Smooth muscle cell (in vitro differentiated cells): ENCODE results near the gene CDHR3. TPM values are rescaled to one million over a fixed set of nuclear protein-coding genes. Genes with fewer than 3 reads are reported as not detected.

Experiments
- DNase-seq: peaks from one replicate; lab custom pipeline; 2025; ENCODE audit not compliant: unreplicated experiment; lab: John Stamatoyannopoulos, UW
- H2AFZ ChIP-seq: fragments of 200-600 bp; sonication (generic); 2 replicates; pipeline ENCODE4 v1.6.0; 2016; ENCODE audit warnings: antibody characterized with exemption, low read depth, mild to moderate bottlenecking
- H3F3A ChIP-seq: fragments of 200-600 bp; sonication (generic); 2 replicates; pipeline ENCODE4 v1.6.0; 2017; ENCODE audit warnings: antibody characterized with exemption, low read depth
- H3K27ac ChIP-seq: fragments of 200-600 bp; sonication (generic); 2 replicates; pipeline ENCODE4 v1.5.1; 2016; ENCODE audit warnings: low read depth, mild to moderate bottlenecking
- H3K27me3 ChIP-seq: fragments of 200-600 bp; sonication (generic); 2 replicates; pipeline ENCODE4 v1.6.1; 2016; ENCODE audit warnings: low read depth, mild to moderate bottlenecking
- H3K36me3 ChIP-seq: fragments of 200-600 bp; sonication (generic); 2 replicates; pipeline ENCODE4 v1.5.1; 2016; ENCODE audit warnings: low read depth
- H3K4me1 ChIP-seq: fragments of 200-600 bp; sonication (generic); 2 replicates; pipeline ENCODE4 v1.5.1; 2016; ENCODE audit warnings: low read depth
- H3K4me2 ChIP-seq: fragments of 200-600 bp; sonication (generic); 2 replicates; pipeline ENCODE4 v1.6.0; 2016; ENCODE audit warnings: mild to moderate bottlenecking
- H3K4me3 ChIP-seq: fragments of 200-600 bp; sonication (generic); 2 replicates; pipeline ENCODE4 v1.5.1; 2016; ENCODE audit warnings: mild to moderate bottlenecking
- H3K79me2 ChIP-seq: fragments of 200-600 bp; sonication (generic); 2 replicates; pipeline ENCODE4 v1.6.0; 2016; ENCODE audit warnings: low read depth, mild to moderate bottlenecking
- H3K9ac ChIP-seq: fragments of 200-600 bp; sonication (generic); 2 replicates; pipeline ENCODE4 v1.6.0; 2016; ENCODE audit warnings: low read depth
- H3K9me3 ChIP-seq: fragments of 200-600 bp; sonication (generic); replicated peaks from 2 replicates; pipeline ENCODE4 v1.5.1; 2016; ENCODE audit warnings: low read depth
- H4K20me1 ChIP-seq: fragments of 200-600 bp; sonication (generic); 2 replicates; pipeline ENCODE4 v1.6.0; 2016; ENCODE audit warnings: low read depth
- WGBS: methylation state at CpG from one replicate; pipeline ENCODE4 v1.1.7; 2016; ENCODE audit warnings: low lambda C conversion rate; 5-methylcytosine and 5-hydroxymethylcytosine counted together
- polyA plus RNA-seq: library from polyadenylated mRNA; unstranded; fragments of >200 nt; fragmentation: Nextera tagmentation; extraction: Ambion mirVana; gene quantifications from 2 replicates; pipeline ENCODE4 v1.2.1, GENCODE V29; 2016
- total RNA-seq: library from RNA; depleted of rRNA; stranded (reverse); fragments of >200 nt; gene quantifications from 2 replicates; pipeline ENCODE4 v1.2.3, GENCODE V29; 2014
- TF ChIP-seq, protein P1 (sequence below): fragments of 200-600 bp; sonication (generic); IDR thresholded peaks from 2 replicates; pipeline ENCODE4 v1.5.1; 2017; ENCODE audit warnings: borderline replicate concordance, mild to moderate bottlenecking, antibody characterized with exemption; ENCODE audit not compliant: insufficient read depth, poor library complexity, severe bottlenecking

Gene CDHR3
- total and polyA plus RNA-seq, 2 experiments from 2014 or later: 0.31 to 1.7 TPM

DNA sequence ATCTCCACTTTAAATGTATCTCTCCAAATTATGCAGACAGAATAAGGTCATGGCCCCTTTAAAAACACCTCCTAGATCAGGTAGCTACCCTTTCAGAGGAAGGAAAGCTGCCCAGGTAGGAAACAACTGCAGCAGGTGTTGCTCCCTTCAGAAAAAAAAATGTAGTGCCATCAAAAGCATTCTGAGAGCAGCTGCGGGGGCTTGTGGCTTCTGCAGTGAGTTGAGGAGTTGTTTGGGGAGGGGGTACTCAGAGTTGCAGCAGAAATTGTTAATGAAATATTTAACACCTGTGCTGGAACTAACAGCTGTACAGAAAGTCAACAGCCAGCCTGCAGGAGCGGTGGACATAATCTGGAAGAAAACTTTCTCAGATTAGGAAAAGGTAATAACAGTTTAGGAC lies 24.0 kb downstream of the CDHR3 start:
- DNase-seq: no peak
- Histone ChIP-seq H3K27ac (no peak overlapping the region), H3K27me3 (no peaks in the 10 kb centered on the region), H3K9me3 (no peaks in the 10 kb centered on the region), H3K4me3 (no peak overlapping the region), H3F3A (no peaks in the 10 kb centered on the region), H3K36me3 (no peaks in the 10 kb centered on the region), H3K9ac (no peak overlapping the region), H3K79me2 (no peaks in the 10 kb centered on the region), H3K4me2 (no peak overlapping the region), H2AFZ (no peak overlapping the region), H3K4me1 (peaks cover 7% of the 10 kb centered on the region), H4K20me1 (no peaks in the 10 kb centered on the region)
- WGBS: 89% methylated on average over 2 of the region's 2 CpGs
- TF ChIP-seq, protein P1, sequence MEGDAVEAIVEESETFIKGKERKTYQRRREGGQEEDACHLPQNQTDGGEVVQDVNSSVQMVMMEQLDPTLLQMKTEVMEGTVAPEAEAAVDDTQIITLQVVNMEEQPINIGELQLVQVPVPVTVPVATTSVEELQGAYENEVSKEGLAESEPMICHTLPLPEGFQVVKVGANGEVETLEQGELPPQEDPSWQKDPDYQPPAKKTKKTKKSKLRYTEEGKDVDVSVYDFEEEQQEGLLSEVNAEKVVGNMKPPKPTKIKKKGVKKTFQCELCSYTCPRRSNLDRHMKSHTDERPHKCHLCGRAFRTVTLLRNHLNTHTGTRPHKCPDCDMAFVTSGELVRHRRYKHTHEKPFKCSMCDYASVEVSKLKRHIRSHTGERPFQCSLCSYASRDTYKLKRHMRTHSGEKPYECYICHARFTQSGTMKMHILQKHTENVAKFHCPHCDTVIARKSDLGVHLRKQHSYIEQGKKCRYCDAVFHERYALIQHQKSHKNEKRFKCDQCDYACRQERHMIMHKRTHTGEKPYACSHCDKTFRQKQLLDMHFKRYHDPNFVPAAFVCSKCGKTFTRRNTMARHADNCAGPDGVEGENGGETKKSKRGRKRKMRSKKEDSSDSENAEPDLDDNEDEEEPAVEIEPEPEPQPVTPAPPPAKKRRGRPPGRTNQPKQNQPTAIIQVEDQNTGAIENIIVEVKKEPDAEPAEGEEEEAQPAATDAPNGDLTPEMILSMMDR: no peak

DNA sequence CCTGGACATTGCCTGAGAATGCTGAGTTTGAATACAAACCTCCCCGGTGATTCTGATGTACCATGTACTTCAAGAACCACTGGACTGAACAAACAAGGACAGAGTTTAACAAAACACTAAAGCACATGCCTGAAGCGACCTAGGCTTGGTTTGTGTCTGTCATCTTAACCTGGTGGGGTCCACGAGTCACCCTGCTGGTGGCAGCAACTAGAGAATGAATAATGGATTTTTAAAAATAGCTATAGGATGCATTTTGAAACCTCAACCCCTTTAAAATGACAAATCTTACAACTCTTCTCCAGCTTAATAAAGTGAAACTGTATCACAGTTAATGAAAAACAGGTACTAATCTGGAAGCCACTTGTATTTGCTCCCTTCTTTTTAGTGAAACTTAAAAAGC lies 25.2 kb downstream of the CDHR3 start:
- TF ChIP-seq, protein P1: no peak

DNA sequence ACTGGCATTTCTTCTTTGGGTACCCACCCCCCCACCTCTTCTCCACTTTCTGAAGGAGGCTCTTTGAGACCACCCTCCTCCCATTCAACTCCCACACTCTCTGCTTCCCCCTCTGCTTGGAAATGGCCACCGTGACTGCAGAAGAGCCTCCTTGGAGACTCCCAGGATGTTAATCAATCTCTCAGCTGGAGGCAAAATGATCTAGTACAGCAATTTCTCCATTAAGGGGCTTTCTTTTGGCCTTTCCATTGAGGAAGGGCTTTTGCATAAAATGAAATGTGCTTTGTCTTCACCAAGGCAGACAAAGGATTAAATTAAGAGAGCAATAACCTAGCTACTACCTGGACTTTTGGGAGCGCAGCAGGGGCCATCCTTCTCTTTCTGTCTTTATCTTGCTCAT lies 26.1 kb downstream of the CDHR3 start:
- H3K27me3 ChIP-seq: no peaks in the 10 kb centered on the region
- H3K4me3 ChIP-seq: no peak overlapping the region
- H3K4me1 ChIP-seq: peaks cover 7% of the 10 kb centered on the region
- TF ChIP-seq, protein P1: no peak
- no peak overlapping the region for H3K9ac ChIP-seq
- H3K36me3 ChIP-seq: no peaks in the 10 kb centered on the region
- no peak for DNase-seq
- H4K20me1 ChIP-seq: no peaks in the 10 kb centered on the region
- no peak overlapping the region for H3K27ac ChIP-seq
- WGBS: 55% methylated on average over 2 of the region's 2 CpGs
- H3K4me2 ChIP-seq: no peak overlapping the region
- no peaks in the 10 kb centered on the region for H3F3A ChIP-seq
- no peaks in the 10 kb centered on the region for H3K9me3 ChIP-seq
- H3K79me2 ChIP-seq: no peaks in the 10 kb centered on the region
- H2AFZ ChIP-seq: no peak overlapping the region

More for the DNA sequence above, 25.2 kb downstream of the CDHR3 start:
- no peak overlapping the region for H3K27ac ChIP-seq
- no peak for DNase-seq
- no peaks in the 10 kb centered on the region for H3K27me3 ChIP-seq
- no peaks in the 10 kb centered on the region for H3K9me3 ChIP-seq
- 61% methylated on average over 3 of the region's 3 CpGs for WGBS
- no peaks in the 10 kb centered on the region for H3K79me2 ChIP-seq
- no peak overlapping the region for H3K4me3 ChIP-seq
- H3K36me3 ChIP-seq: no peaks in the 10 kb centered on the region
- H2AFZ ChIP-seq: no peak overlapping the region
- no peaks in the 10 kb centered on the region for H4K20me1 ChIP-seq
- H3K4me2 ChIP-seq: no peak overlapping the region
- H3K9ac ChIP-seq: no peak overlapping the region
- peaks cover 7% of the 10 kb centered on the region for H3K4me1 ChIP-seq
- no peaks in the 10 kb centered on the region for H3F3A ChIP-seq

DNA sequence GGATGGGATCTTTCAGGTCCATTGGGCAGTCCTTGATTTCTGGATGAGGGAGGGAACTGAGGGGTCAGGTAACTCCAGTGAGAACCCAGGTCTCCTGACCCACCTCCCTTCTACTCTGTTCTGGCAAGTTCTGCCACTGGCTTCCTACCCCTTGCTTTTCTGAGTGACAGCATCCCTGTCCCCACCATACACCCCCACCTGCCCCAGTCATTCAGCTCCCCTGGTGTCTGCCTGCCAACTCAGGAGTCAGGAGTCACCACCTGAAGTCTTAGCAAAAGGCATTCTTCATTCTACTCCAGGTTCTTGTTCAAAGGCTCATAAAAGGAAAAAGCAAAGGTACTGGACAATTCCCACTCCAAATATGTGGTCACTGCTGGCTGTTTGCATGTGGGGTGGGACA lies 26.6 kb downstream of the CDHR3 start:
- DNase-seq: no peak

More for the DNA sequence above, 26.6 kb downstream of the CDHR3 start:
- no peaks in the 10 kb centered on the region for H3F3A ChIP-seq
- H2AFZ ChIP-seq: no peak overlapping the region
- no peaks in the 10 kb centered on the region for H3K27me3 ChIP-seq
- TF ChIP-seq, protein P1: no peak
- no peaks in the 10 kb centered on the region for H3K9me3 ChIP-seq
- no peak overlapping the region for H3K27ac ChIP-seq
- peaks cover 7% of the 10 kb centered on the region for H3K4me1 ChIP-seq
- H3K9ac ChIP-seq: no peak overlapping the region
- H3K79me2 ChIP-seq: no peaks in the 10 kb centered on the region
- no peaks in the 10 kb centered on the region for H3K36me3 ChIP-seq
- no peaks in the 10 kb centered on the region for H4K20me1 ChIP-seq
- no peak overlapping the region for H3K4me3 ChIP-seq
- no peak overlapping the region for H3K4me2 ChIP-seq
